ENCODE results near the gene ZBED4. TPM values are rescaled to one million over a fixed set of nuclear protein-coding genes. Genes with fewer than 3 reads are reported as not detected.

Gene ZBED4
- polyA plus RNA-seq, 12 donors = 10.9 to 16.5 (median 12.7) TPM; not detected in 1

DNA sequence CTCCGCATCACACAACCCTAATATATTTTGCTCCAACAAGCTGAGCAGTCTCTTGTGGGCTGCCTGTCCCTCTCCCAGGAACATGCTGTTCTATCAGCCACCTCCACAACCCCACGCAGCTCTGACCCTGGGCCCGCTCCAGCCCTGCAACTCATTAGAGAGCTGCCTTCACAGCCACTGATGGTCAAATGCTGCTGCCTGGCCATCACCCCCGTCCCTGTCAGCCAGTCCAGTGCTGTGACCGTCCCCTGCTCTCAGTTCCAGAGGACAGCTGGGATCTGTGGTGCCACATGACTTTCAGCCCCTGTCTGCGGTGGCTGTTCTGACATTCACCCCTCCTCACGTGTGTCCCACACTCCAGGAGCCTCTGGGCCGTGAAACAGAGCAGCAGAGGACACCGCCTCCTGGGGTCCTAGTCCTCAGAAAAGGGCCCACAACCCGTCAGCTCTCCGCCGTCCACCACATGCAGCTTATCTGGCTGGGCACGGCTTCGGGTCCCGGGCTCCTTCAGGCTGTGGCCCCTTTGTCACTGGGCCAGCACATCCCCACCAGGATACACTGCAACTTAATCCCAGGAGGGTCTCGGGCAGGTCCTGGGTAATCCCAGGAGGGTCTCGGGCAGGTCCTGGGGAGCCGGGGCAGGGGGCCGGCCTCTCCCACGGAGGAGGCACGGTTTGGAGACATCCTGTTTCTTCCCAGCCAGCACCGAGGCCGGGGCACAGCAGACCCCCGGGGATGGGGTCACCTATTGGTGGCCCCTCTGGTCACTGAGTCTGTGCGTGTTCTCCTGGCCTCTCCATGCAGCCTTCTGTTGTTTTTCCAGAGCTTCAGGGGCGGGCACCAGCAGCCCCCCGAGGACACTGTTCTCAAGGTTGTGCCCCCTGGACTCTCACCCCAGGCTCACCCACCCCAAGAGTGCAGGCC, 79.9 kb downstream of the ZBED4 start:
- DNase-seq = no peak

- DNase-seq = no peak
These were observed 80.7 kb downstream of the ZBED4 start for GRCh38 chr22:49934160-49934890.

DNA sequence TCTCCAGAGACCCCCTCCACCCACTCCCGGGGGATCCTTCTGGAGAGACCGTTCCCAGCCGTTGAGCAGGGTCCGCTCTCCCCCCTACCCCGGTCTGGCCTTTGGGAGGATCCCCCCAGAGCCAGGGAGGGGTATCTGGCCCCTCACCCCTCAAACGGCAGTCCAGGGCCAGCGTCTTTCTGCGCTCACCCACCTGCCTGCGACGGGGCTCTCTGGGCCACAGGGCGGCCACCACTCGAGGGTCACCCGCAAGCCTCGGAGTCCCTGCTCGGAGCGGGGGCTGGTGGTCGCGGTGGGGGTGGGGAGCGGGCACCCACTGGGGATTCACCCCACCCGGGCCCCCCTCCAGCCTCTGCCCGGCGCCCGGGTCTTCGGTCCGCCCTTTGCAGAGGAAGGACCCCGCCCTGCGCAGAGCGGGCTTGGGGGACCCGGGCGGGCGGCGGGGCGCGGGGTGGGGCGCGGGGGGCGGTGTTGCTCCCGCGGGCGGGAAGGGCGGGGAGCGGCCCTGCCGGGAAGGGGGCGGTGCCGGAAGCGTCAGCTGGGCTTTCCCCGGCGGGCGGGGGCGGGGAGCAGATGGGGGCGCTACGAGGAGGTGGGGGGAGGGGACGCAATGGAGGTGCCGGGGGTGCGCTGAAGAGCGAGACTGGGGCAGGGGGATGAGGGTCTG, 81.4 kb downstream of the ZBED4 start:
- no peak for DNase-seq

GRCh38 chr22:49935561-49935960, 81.9 kb downstream of the ZBED4 start:
- DNase-seq = no peak

DNA sequence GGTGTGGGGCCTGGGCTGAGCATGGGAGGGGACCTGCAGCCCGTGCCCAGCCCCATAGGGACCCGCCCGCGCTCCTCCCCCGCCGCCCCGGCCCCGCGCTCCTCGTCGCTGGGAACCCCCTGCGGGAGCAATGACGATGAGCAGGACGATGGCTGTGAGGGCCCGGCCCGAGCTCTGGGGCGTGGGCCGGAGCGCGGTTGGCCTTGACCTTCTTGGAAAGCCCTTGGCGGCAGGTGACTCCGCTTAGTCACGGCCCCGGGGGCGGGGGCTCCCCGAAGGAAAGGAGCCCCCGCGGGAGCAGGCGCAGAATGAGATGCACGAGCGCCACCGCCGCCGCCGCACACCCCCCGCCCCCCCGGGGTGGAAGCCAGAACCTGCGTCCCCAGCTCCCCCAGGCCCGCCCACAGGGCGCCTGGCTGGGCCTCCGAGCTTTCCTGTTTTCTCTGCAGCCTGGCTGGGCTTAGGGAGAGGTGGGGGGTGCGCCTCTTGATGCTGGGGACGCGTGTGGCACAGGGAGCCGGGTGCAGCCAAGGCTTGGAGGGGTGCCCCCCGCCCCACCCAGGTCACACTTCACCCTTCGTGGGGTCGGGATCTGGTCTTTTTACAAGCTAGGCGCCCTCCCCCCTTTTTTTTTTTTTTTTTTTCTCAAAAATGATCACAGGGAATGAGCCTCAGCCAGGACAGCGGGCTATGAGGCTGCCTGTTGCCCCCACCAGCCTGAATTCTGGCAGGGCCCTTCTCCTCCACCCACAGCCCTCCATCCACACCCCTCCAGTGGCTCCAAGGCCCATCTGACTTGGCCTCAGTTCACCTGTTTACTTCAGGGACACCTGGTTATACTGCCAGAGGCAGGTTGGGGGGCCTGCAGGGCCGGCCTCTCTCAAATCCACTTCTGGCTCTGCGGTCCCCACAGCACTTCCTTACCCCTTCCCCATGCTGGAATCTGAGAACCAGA, 82.7 kb downstream of the ZBED4 start:
- peak; percentile 45 for DNase-seq

GRCh38 chr22:49936973-49937757, 83.5 kb downstream of the ZBED4 start:
- no peak for DNase-seq

DNA sequence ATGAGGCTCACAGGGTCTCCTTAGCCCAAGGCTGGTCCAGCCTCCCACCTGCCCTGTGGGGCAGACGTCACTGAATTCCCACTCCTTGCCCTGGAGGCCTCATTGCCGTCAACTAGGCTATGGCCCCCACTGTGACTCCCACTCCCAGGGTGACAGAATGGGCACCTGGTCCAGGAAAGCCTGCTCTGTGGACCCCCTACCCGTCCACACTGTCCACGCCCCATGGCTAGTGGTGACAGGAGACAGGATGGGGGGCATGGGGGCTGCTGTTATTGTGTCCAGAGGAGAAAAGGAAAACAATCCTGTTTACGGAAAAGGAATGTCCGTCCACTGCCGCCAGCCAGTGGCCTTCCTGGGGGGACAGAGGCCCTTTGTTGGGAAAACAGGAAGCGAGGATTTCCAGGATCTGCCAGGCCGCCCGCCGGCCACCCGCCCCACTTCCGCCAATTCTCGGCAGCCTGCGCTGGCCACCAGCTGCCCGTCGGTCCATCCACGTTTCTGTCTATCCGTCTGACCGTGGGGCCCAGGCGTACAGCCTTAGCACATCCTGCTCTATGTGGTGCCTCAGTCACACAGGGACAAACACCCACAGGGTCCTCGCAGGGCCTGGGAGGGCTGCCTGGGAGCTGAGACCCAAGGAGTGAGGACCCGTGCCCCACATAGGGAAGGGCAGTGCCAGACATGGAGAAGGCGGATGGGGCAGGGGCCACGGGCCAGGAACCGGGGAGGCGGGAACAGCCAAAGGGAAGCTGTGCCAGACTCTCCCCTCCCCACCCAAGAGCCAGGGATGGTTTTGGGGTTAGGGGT, 84.3 kb downstream of the ZBED4 start:
- no peak for DNase-seq

DNA sequence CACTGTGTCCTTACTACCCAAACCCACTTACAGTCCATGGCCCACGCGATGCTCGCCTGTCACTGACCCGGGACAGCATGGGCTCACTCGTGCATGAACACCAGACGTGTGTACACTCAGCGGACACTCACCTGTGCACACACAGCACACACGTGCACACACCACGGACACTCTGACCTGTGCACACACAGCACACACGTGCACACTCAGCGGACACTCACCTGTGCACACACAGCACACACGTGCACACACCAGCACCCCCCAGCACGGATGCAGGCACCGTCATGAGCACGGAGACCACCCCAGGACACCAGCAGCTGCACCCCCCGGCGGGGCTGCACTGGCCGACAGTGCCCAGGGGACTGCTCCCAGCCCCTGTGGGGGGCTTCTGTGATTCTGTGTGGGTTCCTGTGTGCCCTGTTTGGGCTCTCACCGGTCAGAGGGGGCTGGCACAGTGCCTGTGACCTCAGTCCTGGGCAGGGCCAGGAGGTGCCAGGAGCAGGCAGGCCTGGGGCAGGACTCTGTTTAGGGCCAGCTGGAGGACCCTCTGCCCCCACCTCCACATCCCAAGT, 85.0 kb downstream of the ZBED4 start:
- no peak for DNase-seq

Other genes starting within 250 kb of the ZBED4 start
- gene BRD1, start 26.0 kb upstream of the ZBED4 start, polyA plus RNA-seq (ENCODE audit: insufficient read length in 12 of 12) = 10 to 100 TPM in 11 of 12 donors, not detected in 1; 20.5 to 39.1 (median 24.8) TPM
- gene ALG12, start 64.6 kb downstream of the ZBED4 start, polyA plus RNA-seq (ENCODE audit: insufficient read length in 12 of 12) = 10 to 100 TPM in 9 of 12 donors, 1 to 10 TPM in 2, not detected in 1; 6.3 to 17.2 (median 12.1) TPM
- 10 to 100 TPM in 11 of 12 donors, not detected in 1; 11.1 to 29.8 (median 18.2) TPM for gene CRELD2, start 64.8 kb downstream of the ZBED4 start, polyA plus RNA-seq (ENCODE audit: insufficient read length in 12 of 12)
- gene PIM3, start 106.9 kb downstream of the ZBED4 start, polyA plus RNA-seq (ENCODE audit: insufficient read length in 12 of 12) = 10 to 100 TPM in 8 of 12 donors, 1 to 10 TPM in 3, not detected in 1; 9.0 to 28.2 (median 11.3) TPM
- under 1 TPM in 3 of 12 donors, not detected in 9; 0.07 to 0.92 (median 0.10) TPM for gene IL17REL, start 158.9 kb downstream of the ZBED4 start, polyA plus RNA-seq (ENCODE audit: insufficient read length in 12 of 12)
- gene TTLL8, start 204.5 kb downstream of the ZBED4 start, polyA plus RNA-seq (ENCODE audit: insufficient read length in 12 of 12) = not detected
- 1 to 10 TPM in 4 of 12 donors, under 1 TPM in 6, not detected in 2; 0.59 to 3.3 (median 0.93) TPM for gene MLC1, start 231.6 kb downstream of the ZBED4 start, polyA plus RNA-seq (ENCODE audit: insufficient read length in 12 of 12)
- under 1 TPM in 9 of 12 donors, not detected in 3; 0.10 to 0.73 (median 0.49) TPM for gene MOV10L1, start 236.2 kb downstream of the ZBED4 start, polyA plus RNA-seq (ENCODE audit: insufficient read length in 12 of 12)